Stimulated activated CD4-positive, alpha-beta T cell treated with anti-CD3 and anti-CD28 coated beads, Interleukin-4, amount 100 ng/mL, for 4 hours (primary cell): ENCODE measurements around the gene SF1.

ENCODE experiments used
- DNase-seq, 2 experiments: peaks; one replicate each; pipeline ENCODE4 v3.0.0-alpha.2; 2020

Gene SF1

DNA sequence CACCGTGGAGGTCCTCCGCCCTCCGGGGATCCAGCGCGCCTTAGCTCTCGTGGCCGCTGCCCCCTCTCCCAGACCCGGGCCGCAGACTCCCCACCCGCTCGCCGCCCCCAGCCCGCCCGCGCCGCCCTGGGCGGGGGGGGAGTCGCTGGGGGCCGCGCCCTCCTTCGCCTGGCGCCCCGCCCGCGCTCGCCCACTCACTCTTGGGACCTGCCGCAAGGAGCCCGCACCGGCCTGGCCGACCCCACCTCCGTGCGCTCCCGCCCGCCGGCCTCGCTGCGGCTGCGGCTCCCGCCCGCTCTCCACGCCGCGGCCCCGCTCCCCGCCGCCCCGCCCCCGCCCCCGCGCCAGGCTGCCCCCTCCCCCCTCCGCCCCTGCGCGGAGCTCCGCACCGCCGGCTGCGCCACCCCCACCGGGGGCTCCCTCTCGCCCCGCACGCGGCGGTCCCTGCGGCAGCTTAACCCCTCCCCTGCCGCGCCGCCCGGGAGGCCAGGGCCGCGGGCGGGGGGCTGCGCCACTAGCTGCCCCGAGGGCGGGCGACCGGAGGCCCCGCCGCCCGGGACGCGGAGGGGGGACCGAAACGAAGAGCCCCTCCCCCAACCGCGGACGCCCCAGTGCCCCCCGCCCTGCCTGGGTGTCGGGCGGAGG, 33.7 kb downstream of the SF1 start:
- peak; percentile 28 to 39 for DNase-seq

DNA sequence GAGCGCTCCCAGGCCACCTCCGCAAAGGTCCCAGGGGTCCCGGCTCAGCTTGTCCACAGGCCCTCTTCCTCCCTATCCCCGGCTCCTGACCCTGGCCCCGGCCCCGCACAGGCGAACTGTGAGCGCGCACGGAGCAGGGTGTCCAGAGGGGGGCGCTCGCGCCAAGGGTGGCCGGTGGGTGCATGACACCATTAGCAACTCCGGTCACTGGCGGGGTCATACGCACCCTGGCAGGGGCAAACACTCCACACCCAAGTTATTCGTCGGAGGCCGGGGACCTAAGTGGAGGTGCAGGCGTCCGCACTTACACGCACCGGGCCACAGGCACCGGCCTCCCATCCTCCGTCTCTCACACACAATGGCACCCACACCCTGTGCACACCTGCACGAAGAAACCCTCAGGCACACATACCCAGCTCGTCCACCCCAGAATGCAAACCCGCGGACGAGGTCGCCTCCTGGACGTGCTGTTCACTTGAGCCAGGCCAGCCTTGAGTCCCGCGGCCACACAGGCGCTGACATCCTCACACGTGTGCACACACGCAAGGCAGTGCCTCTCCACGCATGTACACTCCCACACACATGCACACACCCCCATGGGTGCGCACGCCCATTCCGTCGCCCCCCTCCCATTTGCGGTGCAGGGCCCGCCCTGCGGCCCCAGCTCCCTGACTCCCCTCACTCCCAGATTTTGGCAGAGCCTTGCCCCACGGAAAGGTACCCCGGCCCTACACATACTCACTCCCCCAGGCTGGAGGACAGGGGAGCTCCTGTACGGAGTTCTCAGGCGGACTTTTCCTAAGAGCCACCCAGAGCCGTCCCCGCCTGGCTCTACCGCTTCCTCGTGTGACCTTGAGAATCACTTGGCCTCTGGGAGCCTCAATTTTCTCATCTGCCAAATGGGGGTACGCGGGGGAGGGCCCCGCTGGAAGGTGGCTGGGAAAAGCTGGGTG, 34.5 kb downstream of the SF1 start, which contains the start of gene RASGRP2:
Gene RASGRP2 (minus strand): TSS at position 552 of the 953 bp plus-strand sequence. CDS start 1,276 bp downstream, outside the sequence.
- peak; percentile 71 to 73 for DNase-seq

DNA sequence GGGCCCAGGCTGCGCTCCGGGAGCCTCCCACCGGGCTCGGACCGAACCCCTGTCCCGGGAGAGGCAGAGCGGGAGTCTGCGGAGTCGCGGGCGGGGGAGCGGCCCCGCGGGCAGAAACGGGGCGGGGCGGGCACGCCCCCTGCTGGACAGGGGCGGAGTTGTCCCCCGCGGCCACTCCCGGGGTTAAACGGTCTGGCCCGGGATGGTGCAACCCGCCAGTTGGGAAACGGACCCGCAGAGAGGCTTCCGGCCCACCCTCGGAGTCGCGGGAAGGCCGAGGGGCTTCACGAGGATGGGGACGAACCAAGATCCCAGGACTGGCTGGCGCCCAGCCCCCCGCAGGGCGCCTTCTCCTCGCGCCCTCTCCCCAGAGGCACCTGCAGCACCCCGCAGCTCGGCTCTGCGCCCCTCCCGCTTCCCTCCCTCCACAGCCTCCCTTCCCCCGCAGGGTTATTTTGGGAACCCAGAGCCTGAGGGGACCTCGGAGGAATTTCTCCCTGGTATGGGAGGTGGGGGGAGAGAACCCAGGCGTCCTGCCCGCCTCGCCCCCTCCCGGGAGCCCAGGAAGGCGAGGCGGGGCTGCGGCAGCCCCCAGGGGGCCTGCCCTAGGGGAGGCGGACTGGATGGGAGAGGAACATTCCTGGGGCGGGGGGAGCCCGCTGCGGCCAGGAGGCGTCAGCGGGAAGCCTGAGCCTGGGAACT, 35.3 kb downstream of the SF1 start:
- DNase-seq: peak; percentile 65 to 80

DNA sequence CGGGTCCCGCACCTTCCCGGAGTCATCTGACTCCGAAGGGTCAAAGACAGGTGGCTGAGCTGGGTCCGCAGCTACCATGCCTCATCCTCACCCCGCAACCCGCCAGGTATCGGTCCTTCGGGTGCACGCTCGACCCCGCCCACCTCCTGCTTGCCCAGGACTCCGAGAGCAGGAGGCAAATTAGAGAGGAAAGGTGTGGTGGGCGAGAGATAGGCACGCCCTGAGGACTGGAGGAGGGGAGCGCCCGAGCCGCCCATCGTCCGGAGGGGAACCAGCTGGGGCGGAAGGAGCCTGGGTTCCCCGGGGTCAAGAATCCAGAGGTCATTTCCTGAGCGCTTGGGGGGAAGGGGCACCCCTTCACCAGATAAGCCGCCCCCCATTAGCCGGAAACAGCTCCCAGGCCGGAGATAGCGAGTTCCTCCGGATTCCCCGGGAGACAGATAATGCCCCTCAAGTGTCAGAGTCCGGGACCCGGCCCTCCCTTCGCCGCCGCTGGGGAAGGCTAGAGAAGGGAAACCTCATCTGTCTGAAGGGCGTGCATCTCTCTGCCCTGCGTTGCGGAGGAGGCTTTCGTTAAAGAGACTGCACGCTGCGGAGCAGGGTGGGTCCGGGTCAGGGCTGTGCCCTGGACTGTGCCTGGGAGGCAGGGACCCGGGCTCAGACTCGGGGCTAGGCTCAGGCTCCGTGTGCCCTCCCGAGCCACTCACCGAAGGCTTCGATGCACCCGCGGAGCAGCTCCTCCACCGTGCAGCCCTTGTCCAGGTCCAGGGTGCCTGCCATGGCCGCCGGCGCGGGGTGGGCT, 36.1 kb downstream of the SF1 start:
- DNase-seq: peak; percentile 24 to 26

DNA sequence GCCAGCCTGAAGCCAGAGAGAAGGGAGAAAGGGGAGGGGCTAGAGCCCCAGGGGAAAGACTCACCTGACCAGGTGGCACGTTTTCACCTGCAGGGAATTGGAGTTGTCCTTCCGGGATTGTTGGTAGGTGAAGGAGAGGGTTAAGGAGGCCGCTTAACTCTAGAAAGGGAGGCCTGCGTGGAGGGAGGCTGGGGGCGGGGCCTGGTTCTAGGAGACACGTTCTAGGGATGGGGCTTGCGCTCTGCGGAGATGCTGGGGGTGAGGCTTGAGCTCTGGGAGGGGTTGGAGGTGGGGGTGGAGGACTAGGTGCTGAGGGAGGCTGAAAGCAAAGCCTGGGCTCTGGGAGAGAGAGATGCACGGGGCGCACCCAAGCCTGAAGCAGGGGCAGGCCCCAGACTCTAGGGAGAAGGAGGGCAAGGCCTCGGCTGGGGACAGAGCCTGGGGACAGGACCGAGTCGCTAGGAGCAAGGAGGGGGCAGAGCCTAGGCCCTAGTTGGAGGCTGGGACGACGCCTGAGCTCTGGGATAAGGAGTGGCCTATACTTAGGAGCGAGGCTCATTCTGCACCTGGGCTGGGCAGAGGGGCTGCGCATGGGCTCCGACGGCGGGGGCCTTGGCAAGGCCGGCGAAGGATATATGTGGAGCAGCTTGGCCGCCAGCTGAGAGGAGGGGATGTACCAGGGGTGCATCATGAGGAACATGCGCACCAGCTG, 36.8 kb downstream of the SF1 start:
- DNase-seq: no peak

DNA sequence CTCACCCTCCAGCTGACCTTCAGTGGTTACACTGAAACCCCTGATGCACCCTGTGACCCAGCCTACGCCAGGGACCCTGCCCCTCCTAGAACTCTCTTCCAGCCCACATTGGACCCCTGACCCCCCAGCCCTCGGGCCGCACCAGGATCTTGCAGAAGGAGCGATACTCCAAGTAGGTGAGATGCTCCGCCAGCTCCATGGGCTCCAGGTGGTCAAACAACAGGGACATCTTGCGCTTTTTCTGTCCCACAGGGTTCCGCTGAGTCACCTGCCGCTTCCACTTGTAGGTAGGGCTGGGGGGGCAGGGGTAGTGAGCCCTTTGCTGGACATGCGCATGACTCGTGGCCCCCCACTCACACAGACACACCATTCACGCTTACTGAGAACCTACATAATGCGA, 38.5 kb downstream of the SF1 start:
- DNase-seq: no peak

DNA sequence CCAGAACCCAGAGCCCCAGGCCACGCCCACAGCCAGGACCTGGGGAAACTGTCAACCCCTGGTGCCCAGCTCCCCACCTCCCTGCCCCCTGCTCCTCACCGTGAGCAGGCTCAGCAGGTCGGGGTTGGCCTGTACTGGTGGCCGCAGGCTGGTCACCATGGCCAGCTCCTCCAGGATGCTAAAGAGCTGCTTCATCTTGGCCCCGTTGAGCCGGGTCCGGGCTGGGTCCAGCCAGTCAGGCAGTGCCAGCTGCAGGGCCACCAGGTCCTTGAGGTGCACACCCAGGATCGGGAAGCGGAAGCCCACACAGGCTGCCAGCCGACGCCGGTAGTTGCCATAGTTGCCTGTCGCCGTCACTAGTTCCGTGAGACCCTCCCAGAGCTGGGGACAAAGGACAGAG, 41.7 kb downstream of the SF1 start:
- DNase-seq: no peak

DNA sequence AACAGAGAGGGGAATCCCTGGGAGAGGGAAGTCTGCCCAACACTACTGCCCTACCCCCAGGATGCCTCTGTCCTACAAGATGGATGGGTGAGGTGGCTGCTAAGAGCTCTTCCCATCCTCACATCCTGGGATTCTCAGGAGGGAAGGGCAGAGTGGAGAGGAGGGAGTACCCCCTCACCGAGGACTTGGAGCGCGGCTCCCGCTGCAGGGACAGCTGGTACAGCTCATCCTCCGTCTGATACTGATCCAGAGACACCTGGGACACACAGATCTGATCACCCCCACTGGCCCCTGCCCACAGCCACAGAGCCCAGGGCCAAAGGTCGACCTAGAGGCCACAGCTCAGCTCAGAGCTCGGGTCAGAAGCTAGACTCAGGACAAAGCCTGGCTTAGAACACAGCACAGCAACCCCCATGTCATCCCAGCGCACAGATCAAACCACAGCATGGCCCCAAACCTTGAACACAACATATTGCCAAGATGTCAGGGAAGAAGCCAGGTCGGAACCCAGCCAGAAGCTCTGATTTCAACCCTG, 42.5 kb downstream of the SF1 start:
- no peak for DNase-seq

DNA sequence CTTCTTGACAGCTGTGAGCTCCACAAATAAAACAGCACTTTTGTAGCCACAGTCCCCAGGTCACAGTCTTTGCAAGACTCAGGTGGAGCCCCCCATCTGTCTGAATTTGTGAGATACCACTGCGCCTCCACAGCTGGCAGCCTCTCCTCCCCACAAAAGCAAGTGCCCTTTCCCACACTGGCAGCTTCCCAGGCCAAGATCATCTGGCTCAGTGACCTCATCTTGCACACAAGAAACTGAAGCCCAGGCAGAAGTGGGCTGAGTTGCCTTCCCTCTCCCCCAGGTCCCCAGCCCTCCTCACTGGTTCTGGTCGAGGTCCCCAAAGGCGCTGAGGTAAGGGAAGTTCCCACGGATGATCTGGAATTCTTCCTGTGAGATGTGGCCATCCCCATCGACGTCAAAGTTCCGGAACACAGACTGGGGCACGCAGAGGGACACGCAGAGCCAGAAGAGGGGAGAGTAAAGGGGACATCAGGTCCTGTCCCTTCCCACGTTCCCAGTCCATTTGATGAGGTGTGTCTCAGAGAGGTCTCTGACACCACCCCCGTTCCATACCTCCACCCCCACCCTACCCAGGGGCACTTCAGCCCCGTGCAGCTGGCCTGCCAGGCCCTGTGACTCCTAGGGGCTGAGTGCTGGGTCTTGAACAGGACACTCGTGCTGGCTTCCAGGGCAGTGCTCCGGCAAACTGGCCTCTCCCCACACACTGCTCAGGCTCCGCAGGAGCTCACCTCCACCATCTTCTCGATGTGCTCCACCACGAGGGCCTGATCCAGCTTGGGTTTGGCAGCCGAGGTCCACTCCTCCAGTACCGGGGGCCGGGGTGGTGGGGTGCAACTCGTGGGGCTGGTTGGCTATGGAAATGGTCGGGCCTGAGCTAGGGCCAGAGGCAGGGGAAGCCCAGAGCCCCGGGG, 43.3 kb downstream of the SF1 start:
- no peak for DNase-seq

DNA sequence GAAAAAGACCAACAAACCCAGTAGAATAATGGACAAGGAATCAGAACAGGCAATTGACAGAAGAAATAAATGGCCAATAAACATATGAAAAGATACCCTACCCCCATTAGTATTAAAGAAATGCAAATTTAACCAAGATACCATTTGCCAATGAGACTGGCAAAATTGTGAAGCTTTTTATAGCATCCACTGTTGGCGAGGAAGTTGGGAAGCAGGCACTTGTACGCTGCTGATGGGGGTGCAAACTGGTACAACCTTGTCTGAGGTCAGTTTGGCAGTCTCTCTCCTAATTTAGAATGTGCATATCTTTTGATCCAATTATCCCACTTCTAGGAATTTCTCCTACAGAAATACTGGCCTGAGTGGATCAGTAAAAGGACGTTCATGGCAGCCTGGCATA, 46.7 kb downstream of the SF1 start:
- no peak for DNase-seq

DNA sequence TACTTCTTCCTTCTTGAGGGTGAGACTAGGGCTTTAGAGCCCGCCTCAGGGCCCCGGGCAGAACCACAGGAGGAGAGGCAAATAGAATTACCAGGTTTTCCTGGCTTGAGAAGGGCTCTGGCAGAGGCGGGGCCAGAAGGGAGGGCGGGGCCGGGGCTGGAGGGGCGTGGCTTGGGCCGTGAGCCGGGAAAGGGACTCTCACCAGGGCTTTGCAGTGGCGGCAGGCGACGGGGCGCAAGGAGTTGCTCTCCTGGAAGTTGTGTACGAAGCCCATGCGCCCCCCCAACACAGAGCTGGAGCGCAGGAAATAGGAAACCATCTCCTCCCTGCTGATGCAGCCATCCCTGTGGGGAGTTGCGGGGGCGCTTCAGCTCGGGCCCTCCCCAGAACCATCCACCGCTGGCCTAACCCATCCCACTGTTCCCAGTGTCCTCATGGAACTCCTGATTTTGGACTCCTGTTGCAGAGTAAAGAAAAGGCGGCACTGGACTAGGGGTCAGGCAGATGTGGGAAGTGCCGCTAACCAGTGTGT, 48.4 kb downstream of the SF1 start:
- DNase-seq: peak in 1 of 2 experiments; percentile 29

DNA sequence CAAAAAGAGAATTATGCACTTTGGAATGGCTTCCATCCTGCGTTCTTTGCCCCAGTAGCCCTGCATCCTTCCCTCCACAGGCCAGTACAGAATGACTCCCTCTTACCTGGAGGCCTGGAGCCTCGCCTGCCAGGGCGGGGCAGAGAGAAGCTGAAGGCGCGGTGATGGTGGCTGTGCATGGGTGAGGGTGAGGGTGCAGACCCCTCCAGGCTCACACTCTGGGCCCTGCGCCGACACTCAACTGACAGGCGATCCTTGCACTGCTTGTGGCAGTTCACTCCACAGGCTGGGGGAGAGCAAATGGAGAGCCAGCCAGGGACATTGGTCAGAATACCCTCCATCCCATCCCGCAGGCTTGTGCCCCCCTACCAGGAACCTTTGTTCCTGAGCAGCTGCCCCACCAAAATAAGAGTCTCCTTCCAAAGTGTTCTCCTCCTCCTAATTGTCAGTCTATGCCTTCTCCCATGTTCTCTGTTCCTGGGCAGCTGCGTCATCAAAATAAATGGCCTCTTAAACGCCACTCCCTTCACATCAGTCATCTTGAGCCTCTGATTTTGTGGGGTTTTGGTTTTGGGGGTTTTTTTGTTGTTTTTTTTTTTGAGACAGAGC, 49.5 kb downstream of the SF1 start:
- no peak for DNase-seq

DNA sequence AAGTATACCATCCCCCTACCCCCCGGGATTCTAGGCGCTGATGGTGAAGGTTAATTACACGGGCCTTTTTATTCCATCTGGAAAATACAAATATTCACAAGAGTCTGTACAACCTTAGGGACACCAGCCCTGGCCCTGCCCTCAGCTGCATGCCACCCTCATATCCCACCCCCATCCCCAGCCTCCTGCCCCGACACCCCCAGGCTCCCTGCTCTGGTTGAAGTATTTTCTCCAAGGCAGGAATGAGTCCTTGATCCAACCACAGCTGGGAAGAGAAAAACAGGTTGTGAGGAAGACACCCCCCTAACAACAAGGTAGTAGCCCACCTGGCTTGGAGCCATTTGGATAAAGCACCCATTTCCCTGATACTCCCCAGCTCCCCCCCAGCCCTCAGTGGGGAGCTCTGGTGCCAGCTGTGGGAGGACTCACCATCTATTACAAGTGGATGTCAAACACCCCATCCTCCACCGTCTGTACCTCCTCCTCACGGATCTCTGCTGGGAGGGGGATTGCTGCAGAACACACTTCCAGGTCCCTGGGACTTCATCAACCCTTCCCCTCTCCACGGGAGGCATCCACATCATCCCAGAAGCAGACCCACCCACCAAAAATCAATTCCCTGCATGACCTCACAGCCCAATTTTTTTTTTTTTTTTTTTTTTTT, 51.3 kb downstream of the SF1 start:
- no peak for DNase-seq

DNA sequence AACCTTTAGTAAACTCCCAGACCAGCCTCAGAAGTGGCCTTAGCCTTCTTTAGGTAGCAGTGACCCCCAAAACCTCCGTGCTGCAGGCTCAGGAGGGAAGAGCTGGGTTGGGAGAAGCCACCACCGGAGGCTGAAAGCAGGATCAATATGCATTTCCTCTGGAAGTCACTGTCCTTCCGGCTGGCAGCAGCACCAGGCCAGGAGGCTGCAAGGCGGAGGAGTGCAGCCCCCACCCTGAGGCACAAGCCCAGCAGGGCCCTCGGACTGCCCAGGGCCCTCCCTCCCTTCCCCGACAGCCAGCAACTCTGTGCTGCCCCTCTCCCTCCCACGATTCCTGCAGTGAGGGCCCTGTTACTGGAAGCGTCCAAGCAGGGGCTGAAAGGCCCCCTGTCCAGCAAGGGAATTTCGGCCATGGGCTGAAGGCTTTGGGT, 52.1 kb downstream of the SF1 start:
- no peak for DNase-seq

DNA sequence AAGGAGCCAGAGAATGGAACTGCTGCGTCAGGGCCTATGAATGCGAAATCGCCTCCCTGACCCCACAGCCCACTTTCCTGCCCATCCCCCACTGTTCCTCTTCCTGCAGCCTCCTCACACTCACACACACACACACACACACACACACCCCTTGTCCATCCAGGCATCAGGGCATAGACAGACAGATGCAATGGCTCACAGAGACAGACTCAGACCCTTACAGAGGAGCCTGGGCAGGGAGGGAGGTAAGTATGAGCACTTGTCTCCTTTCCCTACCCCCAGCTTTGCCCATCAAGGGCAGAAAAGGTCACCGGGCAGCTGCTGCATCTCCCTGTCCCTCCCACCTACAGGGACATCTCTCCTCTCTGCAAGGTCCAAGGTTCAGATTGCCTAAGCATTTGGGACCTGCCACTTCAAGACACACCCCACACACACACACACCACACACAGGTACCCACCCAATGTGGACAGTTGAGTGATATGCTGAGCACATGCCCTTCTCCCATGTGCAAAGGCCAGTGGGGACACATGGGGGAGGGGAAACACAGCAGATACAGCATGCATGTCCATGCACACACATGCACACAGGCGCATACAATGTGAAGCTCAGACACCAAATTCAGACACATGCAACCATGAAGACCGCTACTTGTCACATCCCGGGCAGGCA, 53.3 kb downstream of the SF1 start:
- no peak for DNase-seq

DNA sequence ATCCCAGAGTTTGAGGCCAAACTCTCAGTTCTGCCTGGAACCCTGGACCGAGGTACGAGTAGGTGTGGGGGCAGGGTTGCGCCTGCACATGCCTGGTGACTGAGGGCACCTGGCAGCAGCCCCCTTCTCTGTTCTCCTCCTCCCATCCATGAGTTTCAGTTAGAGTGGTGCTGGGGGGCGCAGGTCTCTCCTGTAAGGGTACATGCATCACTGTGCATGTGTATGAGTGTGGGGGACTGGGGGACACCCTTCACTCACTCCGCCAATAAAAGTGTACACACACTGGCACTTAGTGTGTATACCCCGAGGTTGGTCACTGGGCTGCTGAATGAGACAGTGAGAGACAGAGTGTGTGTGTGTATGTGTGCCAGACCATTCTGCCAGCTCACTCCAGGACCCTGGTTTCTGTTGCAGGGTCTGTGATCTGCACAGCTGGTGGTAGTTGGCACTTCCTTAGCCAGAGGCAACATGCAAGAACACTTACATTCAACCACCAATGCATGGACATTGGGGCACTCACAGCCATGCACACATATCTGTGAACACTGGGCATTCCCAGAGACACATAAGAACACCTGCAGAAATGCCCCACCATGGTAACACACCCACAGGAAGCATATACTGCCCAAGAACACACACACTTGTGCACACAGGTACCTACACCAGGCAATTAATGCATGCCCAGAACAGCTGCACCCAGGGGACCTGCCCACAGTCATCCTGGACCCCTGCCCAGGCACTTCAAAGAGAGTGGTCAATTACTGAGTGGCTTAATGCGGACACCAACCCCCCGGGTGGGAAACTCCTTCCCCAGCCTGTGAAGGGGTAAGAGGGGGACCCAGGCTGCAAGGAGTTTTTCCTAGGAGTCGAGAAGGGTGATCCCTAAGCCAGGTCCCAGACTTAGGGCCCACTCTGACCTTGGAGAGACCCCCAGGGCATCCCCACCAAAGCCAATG, 54.2 kb downstream of the SF1 start:
- no peak for DNase-seq
